Measurements from ENCODE around the gene ZNF74.

- TF ChIP-seq, protein P1, sequence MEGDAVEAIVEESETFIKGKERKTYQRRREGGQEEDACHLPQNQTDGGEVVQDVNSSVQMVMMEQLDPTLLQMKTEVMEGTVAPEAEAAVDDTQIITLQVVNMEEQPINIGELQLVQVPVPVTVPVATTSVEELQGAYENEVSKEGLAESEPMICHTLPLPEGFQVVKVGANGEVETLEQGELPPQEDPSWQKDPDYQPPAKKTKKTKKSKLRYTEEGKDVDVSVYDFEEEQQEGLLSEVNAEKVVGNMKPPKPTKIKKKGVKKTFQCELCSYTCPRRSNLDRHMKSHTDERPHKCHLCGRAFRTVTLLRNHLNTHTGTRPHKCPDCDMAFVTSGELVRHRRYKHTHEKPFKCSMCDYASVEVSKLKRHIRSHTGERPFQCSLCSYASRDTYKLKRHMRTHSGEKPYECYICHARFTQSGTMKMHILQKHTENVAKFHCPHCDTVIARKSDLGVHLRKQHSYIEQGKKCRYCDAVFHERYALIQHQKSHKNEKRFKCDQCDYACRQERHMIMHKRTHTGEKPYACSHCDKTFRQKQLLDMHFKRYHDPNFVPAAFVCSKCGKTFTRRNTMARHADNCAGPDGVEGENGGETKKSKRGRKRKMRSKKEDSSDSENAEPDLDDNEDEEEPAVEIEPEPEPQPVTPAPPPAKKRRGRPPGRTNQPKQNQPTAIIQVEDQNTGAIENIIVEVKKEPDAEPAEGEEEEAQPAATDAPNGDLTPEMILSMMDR (IDR thresholded peaks at IDR 0.05) = no peak
- no peak for TF ChIP-seq ZFX (IDR thresholded peaks at IDR 0.05; ENCODE audit: borderline replicate concordance)
Observed at GRCh38 chr22:20403779-20404140, 9.8 kb downstream of the ZNF74 start.

Data from 22Rv1 (cell line).